WERI-Rb-1 (cell line): Measurements from ENCODE around the gene TBPL2.

Experiments
- DNase-seq: peaks from one replicate; pipeline ENCODE4 v3.0.0-alpha.2; 2020
- H3K27ac ChIP-seq: fragments of 250-450 bp; sonication (Bioruptor Pico); 2 replicates; pipeline ENCODE4 v1.5.1; 2020; ENCODE audit warnings: mild to moderate bottlenecking, moderate library complexity
- H3K27me3 ChIP-seq: fragments of 250-450 bp; sonication (Bioruptor Pico); 2 replicates; pipeline ENCODE4 v1.5.1; 2021; ENCODE audit warnings: mild to moderate bottlenecking, low read depth, moderate library complexity; ENCODE audit not compliant: insufficient read depth, severe bottlenecking
- H3K36me3 ChIP-seq: fragments of 250-450 bp; sonication (Bioruptor Pico); 2 replicates; pipeline ENCODE4 v1.5.1; 2020; ENCODE audit warnings: mild to moderate bottlenecking, moderate library complexity
- H3K4me3 ChIP-seq: 2 replicates; pipeline ENCODE4 v1.5.1; 2011; ENCODE audit warnings: low read depth, mild to moderate bottlenecking, control low read depth, low read length
- H3K9me3 ChIP-seq: fragments of 250-450 bp; sonication (Bioruptor Pico); 2 replicates; pipeline ENCODE4 v1.5.1; 2021; ENCODE audit warnings: mild to moderate bottlenecking, moderate library complexity; ENCODE audit not compliant: severe bottlenecking
- TF ChIP-seq, protein P1 (sequence below): IDR thresholded peaks from 2 replicates; pipeline ENCODE4 v1.5.1; 2011; ENCODE audit warnings: low read depth, mild to moderate bottlenecking, control low read depth, inconsistent platforms, low read length

The TBPL2 gene

DNA sequence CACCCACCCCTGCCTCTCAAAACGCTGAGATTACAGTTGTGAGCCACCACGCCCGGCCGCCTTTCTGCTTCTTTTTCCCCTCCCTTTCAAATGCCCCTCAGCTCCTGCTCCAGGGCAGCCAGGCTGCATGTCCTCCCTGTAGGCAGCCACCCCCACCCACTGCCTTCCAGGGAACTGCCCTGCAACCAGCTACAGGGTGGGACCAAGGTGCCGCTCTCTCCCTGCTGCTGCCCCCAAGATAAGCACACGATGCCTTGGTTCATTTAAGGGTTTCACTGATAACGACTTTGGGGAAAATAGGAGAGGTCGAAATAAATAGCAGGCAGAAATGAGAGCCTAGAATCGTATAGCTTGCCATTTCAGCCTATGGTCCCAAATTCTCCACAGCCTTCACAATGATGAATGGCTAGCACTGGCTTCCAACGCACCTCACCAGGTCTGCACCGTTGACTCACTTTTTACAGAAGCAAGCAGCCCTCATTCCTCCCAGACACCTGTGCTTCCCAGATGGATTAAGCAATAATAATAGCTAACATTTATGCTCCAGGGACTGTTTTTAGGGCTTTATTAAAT lies 69.4 kb downstream of the TBPL2 start:
- H3K27me3 ChIP-seq: no peaks in the 10 kb centered on the region

DNA sequence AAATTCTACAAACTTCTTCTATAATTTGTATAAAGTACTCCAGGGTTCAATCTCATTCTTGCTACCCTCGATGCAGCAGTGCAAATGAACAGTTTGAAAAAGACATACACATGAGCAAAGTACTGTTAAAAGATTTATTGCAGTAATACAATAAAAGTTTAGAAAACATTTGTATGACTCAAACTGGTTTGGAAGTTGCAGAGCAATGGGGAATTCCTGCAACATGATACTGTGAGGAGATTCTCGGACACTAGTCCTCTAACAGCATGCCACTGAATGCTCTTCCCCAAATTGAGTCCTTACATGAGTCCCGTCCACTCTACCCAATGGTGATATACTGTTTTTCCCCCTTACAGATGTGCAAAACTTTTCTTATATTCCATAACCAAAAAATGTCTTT lies 74.1 kb downstream of the TBPL2 start:
- no peak overlapping the region for H3K27ac ChIP-seq
- no peak overlapping the region for H3K4me3 ChIP-seq
- TF ChIP-seq, protein P1, sequence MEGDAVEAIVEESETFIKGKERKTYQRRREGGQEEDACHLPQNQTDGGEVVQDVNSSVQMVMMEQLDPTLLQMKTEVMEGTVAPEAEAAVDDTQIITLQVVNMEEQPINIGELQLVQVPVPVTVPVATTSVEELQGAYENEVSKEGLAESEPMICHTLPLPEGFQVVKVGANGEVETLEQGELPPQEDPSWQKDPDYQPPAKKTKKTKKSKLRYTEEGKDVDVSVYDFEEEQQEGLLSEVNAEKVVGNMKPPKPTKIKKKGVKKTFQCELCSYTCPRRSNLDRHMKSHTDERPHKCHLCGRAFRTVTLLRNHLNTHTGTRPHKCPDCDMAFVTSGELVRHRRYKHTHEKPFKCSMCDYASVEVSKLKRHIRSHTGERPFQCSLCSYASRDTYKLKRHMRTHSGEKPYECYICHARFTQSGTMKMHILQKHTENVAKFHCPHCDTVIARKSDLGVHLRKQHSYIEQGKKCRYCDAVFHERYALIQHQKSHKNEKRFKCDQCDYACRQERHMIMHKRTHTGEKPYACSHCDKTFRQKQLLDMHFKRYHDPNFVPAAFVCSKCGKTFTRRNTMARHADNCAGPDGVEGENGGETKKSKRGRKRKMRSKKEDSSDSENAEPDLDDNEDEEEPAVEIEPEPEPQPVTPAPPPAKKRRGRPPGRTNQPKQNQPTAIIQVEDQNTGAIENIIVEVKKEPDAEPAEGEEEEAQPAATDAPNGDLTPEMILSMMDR: no peak
- no peaks in the 10 kb centered on the region for H3K9me3 ChIP-seq
- no peak for DNase-seq
- H3K36me3 ChIP-seq: peaks cover 13% of the 10 kb centered on the region
- no peaks in the 10 kb centered on the region for H3K27me3 ChIP-seq

More for the DNA sequence above, 69.4 kb downstream of the TBPL2 start:
- no peak overlapping the region for H3K27ac ChIP-seq
- DNase-seq: no peak
- H3K4me3 ChIP-seq: no peak overlapping the region
- TF ChIP-seq, protein P1: no peak
- peaks cover 13% of the 10 kb centered on the region for H3K36me3 ChIP-seq
- H3K9me3 ChIP-seq: no peaks in the 10 kb centered on the region
